ENCODE measurements around the gene ZNF771.
"Not testable (repeated sequence)": the region's sequence is repeated elsewhere in the genome, so short reads cannot be mapped to it uniquely, and the experiment has no call there.

The ZNF771 gene

GRCh38 chr16:30376461-30376902 lies 30.9 kb upstream of the ZNF771 start:
- no peak for DNase-seq

DNA sequence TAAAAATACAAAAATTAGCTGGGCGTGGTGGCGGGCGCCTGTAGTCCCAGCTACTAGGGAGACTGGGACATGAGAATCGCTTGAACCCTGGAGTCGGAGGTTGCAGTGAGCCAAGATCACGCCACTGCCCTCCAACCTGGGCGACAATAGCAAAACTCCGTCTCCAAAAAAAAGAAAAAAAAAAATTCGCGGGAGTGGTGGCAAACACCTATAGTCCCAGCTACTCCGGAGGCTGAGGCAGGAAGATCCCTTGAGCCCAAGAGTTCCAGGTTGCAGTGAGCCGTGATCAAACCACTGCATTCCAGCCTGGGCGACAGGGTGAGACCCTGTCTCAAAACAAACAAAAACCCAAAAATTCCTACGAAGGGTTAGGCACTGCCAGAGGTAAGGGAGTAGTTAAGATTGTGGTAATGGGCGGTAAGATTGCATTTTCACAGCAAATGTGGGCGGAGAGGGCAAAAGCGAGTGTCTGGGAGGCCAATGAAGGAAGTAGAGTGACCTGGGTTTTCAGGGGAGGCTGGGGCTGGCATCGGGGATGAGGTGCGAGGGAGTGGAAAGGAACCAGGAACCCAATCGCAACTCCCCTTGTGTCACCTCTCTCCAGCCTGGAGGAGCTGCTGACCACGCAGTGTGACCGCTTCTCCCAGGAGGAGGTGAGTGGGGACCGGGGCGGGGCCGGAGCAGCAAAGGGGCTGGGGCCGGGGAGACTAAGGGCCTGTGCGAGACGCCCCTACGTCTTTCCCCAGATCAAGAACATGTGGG lies 30.2 kb upstream of the ZNF771 start:
- DNase-seq: peak in 1 of 2 donors; percentile 80

DNA sequence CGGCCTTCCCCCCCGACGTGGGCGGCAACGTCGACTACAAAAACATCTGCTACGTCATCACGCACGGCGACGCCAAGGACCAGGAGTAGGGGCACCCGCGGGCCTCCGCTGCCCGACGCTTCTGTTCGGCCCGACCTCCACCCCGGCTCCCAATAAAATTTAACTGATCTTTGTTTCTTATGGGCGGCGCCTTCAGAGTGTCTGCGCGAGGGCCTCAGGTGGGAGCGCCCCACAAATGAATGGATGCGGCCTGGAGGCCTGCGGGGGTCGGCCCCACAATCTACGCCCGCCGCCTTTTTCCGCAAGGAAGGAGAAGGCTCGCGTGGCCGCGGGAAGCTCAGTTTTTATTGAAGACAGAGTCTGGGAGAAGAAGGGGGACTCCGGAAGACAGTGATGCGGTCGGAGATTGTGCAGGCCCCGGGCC lies 29.6 kb upstream of the ZNF771 start:
- DNase-seq: peak in 1 of 2 donors; percentile 70

DNA sequence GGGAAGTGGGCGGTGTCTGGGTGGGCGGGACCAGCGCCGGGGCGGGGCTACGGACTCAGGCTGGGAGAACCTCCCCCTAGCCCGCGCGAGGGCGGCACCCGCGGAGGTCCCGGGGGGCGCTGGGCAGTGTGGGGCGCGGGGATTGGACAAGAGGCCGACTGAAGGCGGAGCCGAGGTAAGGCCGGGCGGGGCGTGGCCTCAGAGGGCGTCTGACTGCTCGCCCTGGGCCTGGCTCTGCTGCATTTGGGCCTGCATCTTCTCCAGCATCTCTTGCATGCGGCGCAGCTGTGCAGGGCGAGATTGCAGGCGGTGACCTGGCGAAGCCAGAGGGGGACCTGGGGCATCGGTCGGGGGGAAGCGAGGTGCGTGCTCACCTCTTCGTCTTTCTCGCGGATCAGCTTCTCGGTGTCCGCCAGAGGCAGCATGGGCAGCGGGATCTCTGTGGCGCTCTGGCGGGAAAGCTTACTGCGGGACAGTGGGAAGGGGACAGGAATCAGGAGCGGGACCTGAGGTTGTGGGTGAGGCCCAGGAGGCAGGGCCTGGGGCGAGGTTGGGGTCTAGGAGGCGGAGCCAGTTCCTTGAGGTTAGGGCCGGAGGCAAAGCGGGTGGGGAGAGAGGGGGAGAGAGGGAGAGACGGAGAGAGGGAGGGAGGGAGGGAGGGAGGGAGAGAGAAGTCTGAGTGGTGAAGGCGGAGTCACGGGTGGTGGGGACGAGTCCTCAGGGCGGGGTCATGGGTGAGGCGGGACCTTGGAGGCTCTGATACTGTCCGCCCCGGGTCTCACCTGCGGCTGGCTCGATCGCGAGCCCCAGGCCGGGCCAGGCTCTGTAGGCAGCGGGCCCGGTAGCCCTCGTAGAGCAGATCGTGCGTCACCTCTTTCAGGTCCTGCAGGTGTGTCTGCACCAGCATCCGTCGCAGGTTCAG lies 28.9 kb upstream of the ZNF771 start:
- peak; percentile 98 for DNase-seq

GRCh38 chr16:30379158-30379783 lies 28.1 kb upstream of the ZNF771 start:
- DNase-seq: no peak

- DNase-seq: no peak
Measured at GRCh38 chr16:30380072-30380802, 27.2 kb upstream of the ZNF771 start.

DNA sequence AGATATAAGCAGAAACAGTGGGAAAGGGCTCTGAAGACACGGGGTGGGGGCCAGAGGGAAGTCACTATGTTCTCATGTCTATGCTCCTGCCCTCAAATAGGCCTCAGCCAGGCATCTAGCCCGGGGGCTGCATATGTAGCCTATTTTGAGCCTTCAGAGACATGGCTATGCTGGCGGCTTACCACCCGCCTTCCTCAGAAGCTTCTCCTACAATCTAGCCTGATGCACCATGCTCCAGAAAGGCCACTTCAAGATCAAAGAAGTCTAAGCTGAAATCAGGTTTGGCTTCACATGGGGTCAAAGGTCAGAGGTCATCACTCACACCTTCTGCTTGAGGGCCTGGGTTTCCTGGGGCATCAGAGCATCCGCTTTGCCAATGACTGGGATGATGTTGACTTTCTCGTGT lies 26.6 kb upstream of the ZNF771 start:
- DNase-seq: no peak

- no peak for DNase-seq
Measured at GRCh38 chr16:30381291-30382041, 25.9 kb upstream of the ZNF771 start.

GRCh38 chr16:30382111-30382881 lies 25.1 kb upstream of the ZNF771 start, which contains the start of gene SEPTIN1:
Gene SEPTIN1 (minus strand): TSS chr16:30382561. CDS start chr16:30382542, 19 bp downstream.
- DNase-seq: no peak

DNA sequence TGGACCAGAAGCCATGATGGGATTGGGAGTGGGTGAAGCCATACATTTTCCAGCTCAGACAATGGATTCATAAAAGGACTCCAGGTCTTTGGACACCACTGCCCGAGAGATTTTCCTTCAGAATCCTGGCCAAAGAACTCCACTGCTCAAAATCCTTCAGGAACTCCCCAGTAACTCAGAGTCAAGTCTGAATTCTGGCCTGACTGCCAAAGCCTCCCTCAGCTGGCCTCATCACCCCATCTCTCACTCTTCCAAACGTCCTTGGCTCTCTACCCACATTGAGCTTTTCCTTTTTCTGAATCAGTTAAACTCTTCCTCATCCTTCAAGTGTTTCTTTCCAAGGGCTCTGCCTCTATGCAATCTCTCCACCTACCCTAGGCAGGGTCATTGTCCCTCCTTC lies 23.9 kb upstream of the ZNF771 start:
- no peak for DNase-seq

DNA sequence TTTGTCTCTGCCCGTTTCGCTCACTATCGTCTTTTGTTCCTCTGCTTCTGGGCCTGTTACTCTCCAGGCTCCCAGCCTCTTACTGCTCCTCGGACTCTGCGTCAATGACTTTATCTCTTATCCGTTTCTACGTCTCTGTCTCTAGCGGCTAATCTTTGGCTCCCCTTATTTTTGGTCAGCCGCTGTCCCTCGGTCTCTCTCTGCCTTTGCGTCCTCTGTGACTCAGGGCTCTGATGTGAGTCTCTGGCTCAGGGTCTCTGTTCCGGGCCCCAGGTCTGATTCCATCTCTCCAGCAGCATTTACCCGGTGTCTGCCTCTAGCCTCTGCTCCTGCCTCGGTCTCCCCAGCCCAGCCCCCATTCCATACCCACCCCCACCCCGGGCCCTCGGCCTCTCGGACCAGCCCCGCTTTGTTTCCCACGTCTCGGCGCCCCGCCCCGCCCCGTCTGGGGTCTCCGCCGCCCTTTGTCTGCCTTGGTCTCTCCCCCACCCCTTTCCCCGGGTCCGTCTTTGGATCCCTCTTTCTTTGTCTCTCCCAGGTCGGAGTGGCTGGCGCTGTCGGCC lies 12.7 kb upstream of the ZNF771 start:
- DNase-seq: no peak

DNA sequence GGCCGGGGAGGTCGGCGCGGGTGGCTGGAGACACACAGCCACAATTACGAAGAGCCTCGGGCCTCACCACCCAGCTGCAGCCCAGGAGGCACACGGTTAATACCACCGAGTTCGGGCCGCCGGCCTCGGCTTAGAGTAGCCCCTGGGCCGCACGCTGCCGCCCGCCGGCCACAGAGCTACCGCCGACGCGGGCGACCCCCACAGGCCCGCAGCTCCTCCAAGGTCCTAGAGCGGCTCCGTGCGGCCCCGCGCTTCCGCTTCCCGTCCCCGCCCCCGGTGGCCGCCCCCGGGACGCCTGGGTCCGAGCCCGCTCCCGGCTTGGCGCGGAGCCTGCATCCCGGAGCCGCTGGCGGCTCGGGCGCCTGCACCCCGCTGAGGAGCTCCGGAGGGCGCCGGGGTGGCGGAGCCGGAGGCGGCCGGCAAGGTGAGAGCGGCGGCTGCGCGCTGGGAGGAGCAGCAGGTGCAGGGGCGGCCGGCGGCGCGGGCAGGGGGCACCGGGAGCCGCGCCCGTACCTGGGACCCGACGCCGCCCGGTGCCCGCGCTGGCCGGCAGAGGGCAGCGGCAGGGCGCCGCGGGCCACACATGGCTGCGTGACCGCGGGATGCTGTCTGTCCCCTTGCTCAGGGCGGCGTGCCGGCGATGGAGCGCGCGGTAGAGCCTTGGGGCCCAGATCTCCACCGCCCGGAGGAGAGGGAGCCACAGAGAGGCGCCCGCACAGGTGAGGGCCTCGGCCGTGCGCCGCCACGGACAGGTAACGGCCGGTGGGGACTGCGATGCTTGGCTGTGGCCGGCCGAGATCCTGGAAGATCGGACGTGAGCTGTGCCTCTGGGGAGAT lies 12.0 kb upstream of the ZNF771 start, which contains the start of gene ZNF48:
Gene ZNF48 (plus strand): TSS at position 266 of the 837 bp plus-strand sequence. CDS start 375 bp downstream, at position 641.
- DNase-seq: peak; percentile 56 to 68

DNA sequence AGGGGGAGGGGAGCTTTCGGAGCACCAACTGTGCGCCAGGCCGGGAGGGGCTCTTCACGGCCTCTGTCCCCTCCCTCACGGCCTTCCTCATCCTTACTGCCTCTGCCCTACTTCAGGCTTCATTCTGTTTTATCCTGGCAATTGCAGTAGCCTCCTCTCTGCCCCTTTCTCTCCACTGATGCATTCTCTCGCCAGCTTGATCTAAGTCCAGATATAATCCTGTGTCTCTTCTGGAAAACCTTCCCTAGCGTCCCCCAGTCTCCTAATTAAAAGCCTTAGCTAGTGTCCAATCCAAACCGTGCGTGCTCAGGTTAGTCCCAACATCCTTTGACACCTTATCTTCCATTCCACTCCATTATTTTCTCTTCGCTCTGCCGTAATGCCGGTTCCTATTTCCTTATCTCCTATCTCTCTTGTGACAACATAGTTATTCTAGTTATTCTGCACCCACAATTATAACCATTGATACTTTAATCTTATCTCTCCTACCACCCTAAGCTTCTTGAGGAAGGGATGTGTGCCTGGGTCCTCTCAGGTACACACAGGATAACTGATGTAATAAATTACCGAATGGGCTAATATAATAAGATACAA lies 11.3 kb upstream of the ZNF771 start:
- DNase-seq: no peak

DNA sequence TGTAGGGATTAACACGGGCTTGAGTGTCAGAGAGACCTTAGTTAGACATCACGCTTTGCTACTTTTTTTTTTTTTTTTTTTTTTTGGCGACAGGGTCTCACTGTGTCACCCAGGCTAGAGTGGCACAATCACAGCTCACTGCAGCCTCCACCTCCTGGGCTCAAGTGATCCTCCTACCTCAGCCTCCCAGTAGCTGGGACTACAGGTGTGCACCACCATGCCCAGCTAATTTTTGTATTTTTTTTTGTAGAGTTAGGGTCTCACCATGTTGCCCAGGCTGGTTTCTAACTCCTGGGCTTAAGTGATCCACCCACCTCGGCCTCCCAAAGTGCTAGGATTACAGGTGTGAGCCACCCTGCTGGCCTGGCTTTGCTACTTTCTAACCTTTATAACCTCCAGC lies 10.8 kb upstream of the ZNF771 start:
- not testable (repeated sequence) for DNase-seq

DNA sequence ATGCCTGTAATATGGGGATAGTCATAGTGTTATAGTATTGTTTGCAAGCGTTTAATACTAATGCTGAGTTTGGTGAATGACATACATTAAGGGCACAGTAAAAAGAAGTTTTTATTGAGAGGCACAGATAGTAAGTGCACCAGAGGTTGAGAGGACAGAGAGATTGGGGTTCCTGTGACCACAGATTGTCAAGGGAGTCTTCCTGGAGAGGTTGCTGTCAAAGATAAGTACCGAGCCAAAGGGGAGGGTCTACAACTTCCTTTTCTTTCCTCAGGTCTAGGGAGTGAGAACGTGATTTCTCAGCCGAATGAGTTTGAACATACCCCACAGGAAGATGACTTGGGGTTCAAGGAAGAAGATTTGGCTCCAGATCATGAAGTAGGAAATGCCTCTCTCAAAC lies 10.3 kb upstream of the ZNF771 start:
- DNase-seq: no peak

- no peak for DNase-seq
Measured at GRCh38 chr16:30397776-30398660, 9.4 kb upstream of the ZNF771 start.

GRCh38 chr16:30398661-30399434 lies 8.6 kb upstream of the ZNF771 start:
- DNase-seq: no peak

All from inflammatory macrophage (primary cell).